Naive thymus-derived CD8-positive, alpha-beta T cell (primary cell): ENCODE data around the gene POLH. TPM values are rescaled to one million over a fixed set of nuclear protein-coding genes. Genes with fewer than 3 reads are reported as not detected.
A peak's percentile ranks its signal among the peaks of the same experiment; 100 is the strongest.
"Not testable (repeated sequence)": the region's sequence is repeated elsewhere in the genome, so short reads cannot be mapped to it uniquely, and the experiment has no call there.

Experiments
- ATAC-seq, 2 donors: fragments of 150-1000 bp; cut with Tn5 transposase in 1 of 2; sonication (Bioruptor Pico), chemical (Tn5 transposase) in 1 of 2; 1 replicate in 1 of 2; 2 replicates in 1 of 2; pipeline ENCODE4 v1.10.0; 2021; ENCODE audit warnings: mild to moderate bottlenecking in 2 of 2, moderate library complexity in 2 of 2
- POLR2A ChIA-PET: fragments of 350-600 bp; sonication (Branson Sonifier 250); formaldehyde crosslinking; loops from one replicate; lab custom pipeline; 2021; ENCODE audit warnings: antibody characterized with exemption; lab: Charles Lee
- DNase-seq, 10 donors: peaks; one replicate each; pipeline versions ENCODE4 v3.0.0 to v3.0.0-alpha.2; 2020 to 2022
- H3K27ac Mint-ChIP-seq, 10 donors: one replicate each; pipeline ENCODE4 v1.8.0; 2020 to 2022; ENCODE audit warnings: mild to moderate bottlenecking in 10 of 10, mixed read lengths in 10 of 10, moderate library complexity in 4 of 10, inconsistent platforms in 1 of 10
- H3K27me3 Mint-ChIP-seq, 5 donors: one replicate each; pipeline ENCODE4 v1.8.0; 2021 to 2022; ENCODE audit warnings: mixed read lengths in 5 of 5
- H3K36me3 Mint-ChIP-seq, 3 donors: one replicate each; pipeline ENCODE4 v1.8.0; 2020 to 2022; ENCODE audit warnings: mixed read lengths in 3 of 3, mild to moderate bottlenecking in 2 of 3, inconsistent platforms in 1 of 3
- H3K4me1 Mint-ChIP-seq, 4 donors: one replicate each; pipeline ENCODE4 v1.8.0; 2021 to 2022; ENCODE audit warnings: mixed read lengths in 4 of 4
- H3K4me3 Mint-ChIP-seq, 10 donors: one replicate each; pipeline ENCODE4 v1.8.0; 2020 to 2022; ENCODE audit warnings: mild to moderate bottlenecking in 10 of 10, mixed read lengths in 10 of 10, moderate library complexity in 6 of 10, inconsistent platforms in 1 of 10
- H3K9me3 Mint-ChIP-seq, 9 donors: one replicate each; pipeline ENCODE4 v1.8.0; 2020 to 2022; ENCODE audit warnings: mixed read lengths in 9 of 9, mild to moderate bottlenecking in 3 of 9, inconsistent platforms in 1 of 9, moderate library complexity in 1 of 9
- polyA plus RNA-seq, 3 donors: library from polyadenylated mRNA; unstranded; fragments of 300-500 nt; fragmentation: Illumina TruSeq; gene quantifications; one replicate each; pipeline ENCODE4 v1.2.3, GENCODE V29; 2021
- total RNA-seq, 8 experiments: library from RNA in 2 of 8; stranded (reverse) in 2 of 8; gene quantifications; one replicate each; pipeline ENCODE4 v1.2.3 and lab custom pipeline; 2021 to 2026

POLH gene
- total and polyA plus RNA-seq, 5 experiments from 2014 or later, result 5.9 to 26.5 (median 18.9) TPM

- POLR2A ChIA-PET, result interaction anchor here (0.6 to 1.9 kb wide), 4 partner anchors 8 to 119 kb away, joined by 3 to 8 read pairs (median 4); partner anchors contain the start of genes POLR1C, RSPH9 and YIPF3
- ATAC-seq (peak; percentile 21 to 27), DNase-seq (peak in 2 of 10 donors; percentile 28 to 29)
- peak overlapping the region; percentile 93 to 98 (median 97) for H3K27ac Mint-ChIP-seq
- no peaks in the 10 kb centered on the region for H3K9me3 Mint-ChIP-seq
- peaks cover 27 to 61% (median 54%) of the 10 kb centered on the region in 4 donors for H3K4me1 Mint-ChIP-seq
- peaks cover 0 to 2% (median 0%) of the 10 kb centered on the region in 5 donors for H3K27me3 Mint-ChIP-seq
- peak overlapping the region; percentile 92 to 99 (median 98) for H3K4me3 Mint-ChIP-seq
- H3K36me3 Mint-ChIP-seq, result peaks cover 0 to 42% (median 12%) of the 10 kb centered on the region in 3 donors
Measured at GRCh38 chr6:43636308-43636659, 60.3 kb downstream of the POLH start.

GRCh38 chr6:43639984-43640800 is 64.2 kb downstream of the POLH start:
- H3K36me3 Mint-ChIP-seq, result peaks cover 0 to 61% (median 12%) of the 10 kb centered on the region in 3 donors
- POLR2A ChIA-PET, result interaction anchor here (0.6 to 1.7 kb wide), 2 partner anchors 11 to 1222 kb away, joined by 4 to 5 read pairs; partner anchors contain the start of gene GTPBP2
- ATAC-seq (no peak), DNase-seq (no peak)
- no peaks in the 10 kb centered on the region for H3K9me3 Mint-ChIP-seq
- H3K4me3 Mint-ChIP-seq, result peak overlapping the region in 5 of 10 donors; percentile 37 to 99 (median 62)
- peaks cover 0 to 2% (median 0%) of the 10 kb centered on the region in 5 donors for H3K27me3 Mint-ChIP-seq
- H3K27ac Mint-ChIP-seq, result peak overlapping the region in 6 of 10 donors; percentile 22 to 81 (median 54)
- H3K4me1 Mint-ChIP-seq, result peaks cover 27 to 66% (median 60%) of the 10 kb centered on the region in 4 donors

GRCh38 chr6:43644940-43645612 is 69.1 kb downstream of the POLH start, which contains the start of gene RSPH9:
RSPH9 (plus strand) TSS chr6:43645036; CDS start chr6:43645099, 63 bp downstream.
- Mint-ChIP-seq H3K27me3 (no peaks in the 10 kb centered on the region), H3K9me3 (no peaks in the 10 kb centered on the region), H3K27ac (peak within 1 kb of the TSS; percentile 9 to 81 (median 65)), H3K4me1 (peaks cover 15 to 35% (median 22%) of the 10 kb centered on the region in 4 donors), H3K4me3 (peak within 1 kb of the TSS; percentile 76 to 90 (median 82)), H3K36me3 (peaks cover 0 to 32% (median 5%) of the 10 kb centered on the region in 3 donors)
- DNase-seq (peak; percentile 21 to 83 (median 48)), ATAC-seq (peak; percentile 84 to 89)
- POLR2A ChIA-PET, result interaction anchor here (0.6 to 2.3 kb wide), 6 partner anchors 8 to 677 kb away, joined by 3 to 8 read pairs (median 4); partner anchors contain the start of genes GTPBP2 and MAD2L1BP

- Mint-ChIP-seq H3K27ac (peak overlapping the region in 8 of 10 donors; percentile 9 to 81 (median 54)), H3K4me3 (peak overlapping the region; percentile 76 to 90 (median 82)), H3K9me3 (no peaks in the 10 kb centered on the region), H3K4me1 (peaks cover 12 to 30% (median 17%) of the 10 kb centered on the region in 4 donors), H3K27me3 (no peaks in the 10 kb centered on the region), H3K36me3 (peaks cover 0 to 26% (median under 1%) of the 10 kb centered on the region in 3 donors)
- POLR2A ChIA-PET, result interaction anchor here (0.9 to 2.3 kb wide), 4 partner anchors 9 to 22 kb away, joined by 3 to 8 read pairs (median 7); partner anchors contain the start of genes GTPBP2 and MAD2L1BP
- DNase-seq (no peak), ATAC-seq (no peak)
Measured at GRCh38 chr6:43645613-43645964, 69.6 kb downstream of the POLH start.

GRCh38 chr6:43647613-43648012 is 71.6 kb downstream of the POLH start:
- Mint-ChIP-seq H3K36me3 (peaks cover 0 to 6% (median 0%) of the 10 kb centered on the region in 3 donors), H3K4me1 (peaks cover 10 to 20% (median 13%) of the 10 kb centered on the region in 4 donors), H3K4me3 (no peak overlapping the region), H3K9me3 (no peaks in the 10 kb centered on the region), H3K27me3 (no peaks in the 10 kb centered on the region), H3K27ac (no peak overlapping the region)
- POLR2A ChIA-PET, result interaction anchor here (0.7 to 1.4 kb wide), 2 partner anchors 9 to 18 kb away, joined by 3 read pairs; partner anchors contain the start of gene GTPBP2
- no peak for ATAC-seq
- DNase-seq, result no peak

GRCh38 chr6:43648248-43648647 is 72.3 kb downstream of the POLH start:
- peaks cover 8 to 16% (median 12%) of the 10 kb centered on the region in 4 donors for H3K4me1 Mint-ChIP-seq
- H3K36me3 Mint-ChIP-seq, result no peaks in the 10 kb centered on the region
- ATAC-seq, result no peak
- no peak overlapping the region for H3K4me3 Mint-ChIP-seq
- DNase-seq, result no peak
- no peaks in the 10 kb centered on the region for H3K9me3 Mint-ChIP-seq
- H3K27ac Mint-ChIP-seq, result no peak overlapping the region
- H3K27me3 Mint-ChIP-seq, result no peaks in the 10 kb centered on the region
- POLR2A ChIA-PET, result interaction anchor here (0.7 kb wide), 1 partner anchor 9 kb away, joined by 3 read pairs; no protein-coding TSS in a partner anchor

- POLR2A ChIA-PET, H3K36me3 Mint-ChIP-seq, H3K27me3 Mint-ChIP-seq, DNase-seq, ATAC-seq, H3K9me3 Mint-ChIP-seq, H3K4me1 Mint-ChIP-seq, H3K4me3 Mint-ChIP-seq: not testable (repeated sequence)
- H3K27ac Mint-ChIP-seq, result peak overlapping the region in 1 of 10 donors; percentile 53
Measured at GRCh38 chr6:43652822-43653221, 76.8 kb downstream of the POLH start.

GRCh38 chr6:43657221-43657802 is 81.3 kb downstream of the POLH start:
- H3K4me1 Mint-ChIP-seq, result no peaks in the 10 kb centered on the region
- H3K9me3 Mint-ChIP-seq, result peaks cover 0 to 2% (median 0%) of the 10 kb centered on the region in 9 donors
- DNase-seq (no peak), ATAC-seq (no peak)
- no peak overlapping the region for H3K27ac Mint-ChIP-seq
- no peak overlapping the region for H3K4me3 Mint-ChIP-seq
- peaks cover 0 to 5% (median 0%) of the 10 kb centered on the region in 5 donors for H3K27me3 Mint-ChIP-seq
- peaks cover 0 to 5% (median 0%) of the 10 kb centered on the region in 3 donors for H3K36me3 Mint-ChIP-seq
- POLR2A ChIA-PET, result interaction anchor here (0.6 kb wide), 1 partner anchor 9 kb away, joined by 3 read pairs; no protein-coding TSS in a partner anchor

GRCh38 chr6:43658161-43658560 is 82.2 kb downstream of the POLH start:
- H3K36me3 Mint-ChIP-seq, result peaks cover 0 to 5% (median 0%) of the 10 kb centered on the region in 3 donors
- peaks cover 0 to 2% (median 0%) of the 10 kb centered on the region in 9 donors for H3K9me3 Mint-ChIP-seq

GRCh38 chr6:43662948-43663347 is 87.0 kb downstream of the POLH start:
- H3K27me3 Mint-ChIP-seq, H3K4me3 Mint-ChIP-seq, POLR2A ChIA-PET, ATAC-seq, H3K9me3 Mint-ChIP-seq, H3K27ac Mint-ChIP-seq, H3K36me3 Mint-ChIP-seq, DNase-seq: not testable (repeated sequence)
- peaks cover 3 to 13% (median 11%) of the 10 kb centered on the region in 4 donors for H3K4me1 Mint-ChIP-seq

More at GRCh38 chr6:43658161-43658560, 82.2 kb downstream of the POLH start:
- no peak overlapping the region for H3K4me3 Mint-ChIP-seq
- peaks cover 0 to 5% (median 0%) of the 10 kb centered on the region in 5 donors for H3K27me3 Mint-ChIP-seq
- no peak overlapping the region for H3K27ac Mint-ChIP-seq
- H3K4me1 Mint-ChIP-seq, result no peaks in the 10 kb centered on the region
- DNase-seq, result no peak
- ATAC-seq, result no peak
- POLR2A ChIA-PET, result no interaction called here
